Measurements from ENCODE around the gene SMIM5.

DNA sequence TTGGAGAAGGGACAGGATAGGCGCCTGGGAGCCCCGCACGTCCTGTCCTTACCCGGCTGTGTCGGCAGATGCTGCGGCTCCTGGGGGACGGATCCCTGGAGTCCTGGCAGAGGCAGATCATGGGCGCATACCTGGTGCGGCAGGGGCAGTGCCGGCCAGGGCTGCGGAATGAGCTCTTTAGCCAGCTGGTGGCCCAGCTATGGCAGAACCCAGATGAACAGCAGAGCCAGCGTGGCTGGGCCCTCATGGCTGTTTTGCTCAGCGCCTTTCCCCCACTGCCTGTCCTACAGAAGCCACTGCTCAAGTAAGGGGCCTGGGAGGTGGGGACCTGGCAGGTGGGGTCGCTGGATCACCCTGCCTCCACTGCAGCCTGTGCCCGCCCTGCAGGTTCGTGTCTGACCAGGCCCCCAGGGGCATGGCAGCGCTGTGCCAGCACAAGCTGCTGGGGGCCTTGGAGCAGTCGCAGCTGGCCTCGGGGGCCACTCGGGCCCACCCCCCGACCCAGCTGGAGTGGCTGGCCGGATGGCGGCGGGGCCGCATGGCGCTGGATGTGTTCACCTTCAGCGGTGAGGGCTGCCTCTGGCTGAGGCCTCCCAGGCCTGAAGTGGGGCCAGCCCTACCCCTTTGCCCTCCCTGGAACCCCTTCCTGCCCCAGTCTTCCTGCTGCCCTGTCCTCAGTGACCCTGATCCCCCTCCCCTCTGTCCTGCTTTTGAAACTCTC lies 20.2 kb upstream of the SMIM5 start:
- TF ChIP-seq, protein P1, sequence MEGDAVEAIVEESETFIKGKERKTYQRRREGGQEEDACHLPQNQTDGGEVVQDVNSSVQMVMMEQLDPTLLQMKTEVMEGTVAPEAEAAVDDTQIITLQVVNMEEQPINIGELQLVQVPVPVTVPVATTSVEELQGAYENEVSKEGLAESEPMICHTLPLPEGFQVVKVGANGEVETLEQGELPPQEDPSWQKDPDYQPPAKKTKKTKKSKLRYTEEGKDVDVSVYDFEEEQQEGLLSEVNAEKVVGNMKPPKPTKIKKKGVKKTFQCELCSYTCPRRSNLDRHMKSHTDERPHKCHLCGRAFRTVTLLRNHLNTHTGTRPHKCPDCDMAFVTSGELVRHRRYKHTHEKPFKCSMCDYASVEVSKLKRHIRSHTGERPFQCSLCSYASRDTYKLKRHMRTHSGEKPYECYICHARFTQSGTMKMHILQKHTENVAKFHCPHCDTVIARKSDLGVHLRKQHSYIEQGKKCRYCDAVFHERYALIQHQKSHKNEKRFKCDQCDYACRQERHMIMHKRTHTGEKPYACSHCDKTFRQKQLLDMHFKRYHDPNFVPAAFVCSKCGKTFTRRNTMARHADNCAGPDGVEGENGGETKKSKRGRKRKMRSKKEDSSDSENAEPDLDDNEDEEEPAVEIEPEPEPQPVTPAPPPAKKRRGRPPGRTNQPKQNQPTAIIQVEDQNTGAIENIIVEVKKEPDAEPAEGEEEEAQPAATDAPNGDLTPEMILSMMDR (IDR thresholded peaks at IDR 0.05), result no peak
- no peak for TF ChIP-seq ZFX (IDR thresholded peaks at IDR 0.05; ENCODE audit: borderline replicate concordance)

Measured in 22Rv1 (cell line).